ENCODE measurements around the gene FAM53C. TPM values are rescaled to one million over a fixed set of nuclear protein-coding genes. Genes with fewer than 3 reads are reported as not detected.
A peak's percentile ranks its signal among the peaks of the same experiment; 100 is the strongest.

The FAM53C gene
- total and polyA plus RNA-seq, 2 donors (not counting 3 experiments of a cell fraction or from before 2014, with no cell fraction given): 37.4 to 37.9 TPM

GRCh38 chr5:138386290-138386689, 48.2 kb downstream of the FAM53C start:
- POLR2A ChIA-PET: no interaction called here
- peak; percentile 35 for DNase-seq (ENCODE audit: low read depth, low spot score)
- dilution Hi-C loops (cut with MboI; ENCODE audit: extremely low pct_ligation_motif_present, low sequenced_read_pairs): no loop called here
- intact Hi-C loops (cut with micrococcal nuclease): no loop called here
- Histone ChIP-seq H3K79me2 (ENCODE audit: control insufficient read depth, insufficient read depth, low read length) (no peaks in the 10 kb centered on the region), H3K27ac (ENCODE audit: insufficient read depth, low read depth, low read length) (no peak overlapping the region), H4K20me1 (replicated peaks; ENCODE audit: control insufficient read depth, extremely low read depth, insufficient read depth, low read length) (no peaks in the 10 kb centered on the region), H3K36me3 (ENCODE audit: control insufficient read depth in 2 of 2, extremely low read depth in 1 of 2, insufficient read depth in 2 of 2, low read length in 2 of 2) (peaks cover 3 to 7% of the 10 kb centered on the region in 2 experiments), H3K27me3 (ENCODE audit: control insufficient read depth in 2 of 2, insufficient read depth in 2 of 2, low read length in 2 of 2) (no peaks in the 10 kb centered on the region), H3K9me1 (replicated peaks; ENCODE audit: control insufficient read depth, extremely low read depth, insufficient read depth, low read length) (no peaks in the 10 kb centered on the region), H2AFZ (ENCODE audit: low read depth, low read length) (no peak overlapping the region), H3K9ac (replicated peaks; ENCODE audit: extremely low read depth, insufficient read depth, low read length) (no peak overlapping the region), H3K4me3 (replicated peaks in 1 of 3; ENCODE audit: insufficient read depth in 1 of 3, low read depth in 1 of 3, low read length in 3 of 3) (no peak overlapping the region), H3K9me3 (replicated peaks; ENCODE audit: control insufficient read depth, insufficient read depth, low read length) (no peaks in the 10 kb centered on the region), H3K4me1 (ENCODE audit: control insufficient read depth, extremely low read depth, insufficient read depth, low read length) (peaks cover 13% of the 10 kb centered on the region), H3K4me2 (ENCODE audit: insufficient read depth, low read length) (no peak overlapping the region)
- CTCF ChIA-PET: interaction anchor here (0.8 to 1.6 kb wide), 2 partner anchors 27 to 32 kb away, joined by 3 to 8 read pairs; no protein-coding TSS in a partner anchor
- TF ChIP-seq EZH2 (IDR thresholded peaks at IDR 0.05; ENCODE audit: borderline replicate concordance, low read depth, low read length, severe bottlenecking): no peak
- TF ChIP-seq POLR2AphosphoS5 (IDR thresholded peaks at IDR 0.05; ENCODE audit: insufficient read depth, low read depth, low read length): no peak
- no peak for TF ChIP-seq GATA2 (IDR thresholded peaks at IDR 0.05; ENCODE audit: insufficient read depth, insufficient read length, low read depth, low read length)
- no peak for TF ChIP-seq JUN (IDR thresholded peaks at IDR 0.05; ENCODE audit: borderline replicate concordance, insufficient read depth, insufficient read length, low read depth)
- no peak for TF ChIP-seq POLR2A (IDR thresholded peaks at IDR 0.05; ENCODE audit: low read depth, low read length)
- TF ChIP-seq MYC (IDR thresholded peaks at IDR 0.05; ENCODE audit: low read depth, low read length): no peak
- TF ChIP-seq, protein P1, sequence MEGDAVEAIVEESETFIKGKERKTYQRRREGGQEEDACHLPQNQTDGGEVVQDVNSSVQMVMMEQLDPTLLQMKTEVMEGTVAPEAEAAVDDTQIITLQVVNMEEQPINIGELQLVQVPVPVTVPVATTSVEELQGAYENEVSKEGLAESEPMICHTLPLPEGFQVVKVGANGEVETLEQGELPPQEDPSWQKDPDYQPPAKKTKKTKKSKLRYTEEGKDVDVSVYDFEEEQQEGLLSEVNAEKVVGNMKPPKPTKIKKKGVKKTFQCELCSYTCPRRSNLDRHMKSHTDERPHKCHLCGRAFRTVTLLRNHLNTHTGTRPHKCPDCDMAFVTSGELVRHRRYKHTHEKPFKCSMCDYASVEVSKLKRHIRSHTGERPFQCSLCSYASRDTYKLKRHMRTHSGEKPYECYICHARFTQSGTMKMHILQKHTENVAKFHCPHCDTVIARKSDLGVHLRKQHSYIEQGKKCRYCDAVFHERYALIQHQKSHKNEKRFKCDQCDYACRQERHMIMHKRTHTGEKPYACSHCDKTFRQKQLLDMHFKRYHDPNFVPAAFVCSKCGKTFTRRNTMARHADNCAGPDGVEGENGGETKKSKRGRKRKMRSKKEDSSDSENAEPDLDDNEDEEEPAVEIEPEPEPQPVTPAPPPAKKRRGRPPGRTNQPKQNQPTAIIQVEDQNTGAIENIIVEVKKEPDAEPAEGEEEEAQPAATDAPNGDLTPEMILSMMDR (IDR thresholded peaks at IDR 0.05; ENCODE audit: extremely low read depth in 1 of 2, insufficient read depth in 1 of 2, low read depth in 1 of 2, low read length in 2 of 2): no peak
- TF ChIP-seq FOS (IDR thresholded peaks at IDR 0.05; ENCODE audit: borderline replicate concordance, insufficient read depth, low read length): no peak
- TF ChIP-seq, protein P2, sequence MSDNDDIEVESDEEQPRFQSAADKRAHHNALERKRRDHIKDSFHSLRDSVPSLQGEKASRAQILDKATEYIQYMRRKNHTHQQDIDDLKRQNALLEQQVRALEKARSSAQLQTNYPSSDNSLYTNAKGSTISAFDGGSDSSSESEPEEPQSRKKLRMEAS (IDR thresholded peaks at IDR 0.05; ENCODE audit: insufficient read depth, insufficient read length): no peak
- FAIRE-seq: peak; percentile 15
- BruUV-seq (replicated peaks): no TSS peak
